NCI-H2081 (cell line): Measurements from ENCODE around the gene CRYL1.
A peak's percentile ranks its signal among the peaks of the same experiment; 100 is the strongest.

Experiments used
- DNase-seq, 2 experiments: peaks; one replicate each; lab custom pipeline; 2025; lab: John Stamatoyannopoulos, UW

CRYL1 gene

DNA sequence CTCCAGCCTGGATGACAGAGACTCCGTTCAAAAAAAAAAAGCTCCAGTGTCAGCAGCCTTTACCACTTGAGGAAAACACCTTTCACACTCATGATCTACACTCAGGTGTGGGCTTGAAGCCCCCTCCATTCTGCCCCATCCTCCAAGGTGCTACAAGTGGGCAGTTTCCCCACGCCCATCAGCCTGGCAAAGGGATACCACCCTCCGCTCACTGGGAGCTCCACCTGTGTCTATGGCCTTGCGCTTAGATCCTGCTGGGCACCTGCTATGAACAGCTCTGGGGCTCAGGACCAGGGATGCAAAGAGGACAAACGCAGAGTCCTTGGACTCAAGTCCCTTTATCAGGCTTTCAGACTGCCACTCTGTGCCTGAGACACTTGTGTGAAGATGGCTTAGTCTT lies 127.8 kb downstream of the CRYL1 start:
- no peak for DNase-seq

DNA sequence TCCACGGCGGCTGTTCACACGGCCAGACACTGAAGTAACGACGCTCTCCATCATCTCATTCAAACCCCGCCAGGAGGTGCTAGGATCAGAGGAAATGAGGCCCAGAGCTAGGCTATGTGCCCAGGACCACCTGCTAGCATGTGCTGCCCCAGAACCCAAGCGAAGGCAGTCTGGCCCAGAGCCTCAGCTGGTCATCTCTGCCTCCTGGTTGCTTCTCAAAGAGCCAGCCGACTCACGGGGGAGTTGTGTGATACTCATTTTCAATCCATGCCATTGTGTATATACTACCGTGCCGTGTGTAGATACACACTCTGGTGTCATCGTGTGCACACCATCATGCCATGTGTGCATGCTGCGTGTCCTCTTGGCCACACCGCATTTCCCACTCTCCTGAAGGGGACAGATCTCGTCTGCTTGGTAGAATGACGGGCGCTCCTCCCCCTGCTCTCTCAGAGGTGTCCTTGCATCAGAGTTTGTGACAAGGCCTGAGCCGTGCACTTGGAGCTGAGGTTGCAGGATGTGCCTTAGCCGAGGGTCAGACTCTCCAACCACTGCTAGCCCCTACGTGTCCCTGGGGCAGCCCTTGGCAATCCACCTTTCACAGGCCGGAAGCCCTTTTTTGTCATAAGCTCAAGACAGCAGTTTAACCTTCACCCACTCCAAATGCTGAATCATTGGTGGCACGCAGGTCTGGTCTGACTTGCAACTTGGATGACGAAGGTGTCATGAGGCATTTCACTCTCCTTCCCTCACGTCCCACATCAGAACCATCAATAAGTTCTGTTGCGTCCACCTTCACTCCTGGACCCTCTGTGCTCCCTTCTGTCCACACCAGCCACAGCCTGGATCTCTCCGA lies 130.4 kb downstream of the CRYL1 start:
- DNase-seq: no peak

DNA sequence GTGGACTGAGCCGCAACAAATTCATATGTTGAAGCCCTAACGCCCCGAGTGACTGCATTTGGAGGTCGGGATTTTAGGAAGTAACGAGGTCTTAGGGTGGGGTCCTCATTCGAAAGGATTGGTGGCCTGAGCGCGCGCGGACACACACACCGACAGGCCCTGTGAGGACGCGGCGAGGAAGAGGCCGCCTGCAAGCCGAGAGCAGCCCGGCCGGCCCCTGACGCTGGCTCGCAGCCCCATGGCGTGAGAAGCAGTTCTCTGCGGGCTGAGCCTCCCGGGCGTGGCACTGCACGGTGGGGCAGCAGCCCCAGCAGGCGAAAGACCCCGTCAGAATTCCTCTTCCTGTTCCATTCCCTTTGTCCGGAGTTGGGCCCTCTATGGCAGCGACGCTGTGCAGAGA lies 131.2 kb downstream of the CRYL1 start:
- DNase-seq: no peak

DNA sequence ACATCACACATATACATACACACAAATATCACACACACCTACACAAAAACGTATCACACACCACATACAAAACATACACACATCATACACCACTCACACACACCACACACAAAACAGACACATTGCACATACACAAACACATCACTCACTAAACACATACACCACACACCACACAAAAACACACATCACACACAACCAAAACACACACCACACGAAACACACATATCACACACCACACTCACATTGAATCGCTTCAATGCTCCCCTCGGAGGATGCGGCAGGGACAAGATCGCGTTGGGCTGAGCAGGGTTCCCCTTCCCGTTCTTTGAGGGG lies 131.5 kb downstream of the CRYL1 start:
- no peak for DNase-seq

DNA sequence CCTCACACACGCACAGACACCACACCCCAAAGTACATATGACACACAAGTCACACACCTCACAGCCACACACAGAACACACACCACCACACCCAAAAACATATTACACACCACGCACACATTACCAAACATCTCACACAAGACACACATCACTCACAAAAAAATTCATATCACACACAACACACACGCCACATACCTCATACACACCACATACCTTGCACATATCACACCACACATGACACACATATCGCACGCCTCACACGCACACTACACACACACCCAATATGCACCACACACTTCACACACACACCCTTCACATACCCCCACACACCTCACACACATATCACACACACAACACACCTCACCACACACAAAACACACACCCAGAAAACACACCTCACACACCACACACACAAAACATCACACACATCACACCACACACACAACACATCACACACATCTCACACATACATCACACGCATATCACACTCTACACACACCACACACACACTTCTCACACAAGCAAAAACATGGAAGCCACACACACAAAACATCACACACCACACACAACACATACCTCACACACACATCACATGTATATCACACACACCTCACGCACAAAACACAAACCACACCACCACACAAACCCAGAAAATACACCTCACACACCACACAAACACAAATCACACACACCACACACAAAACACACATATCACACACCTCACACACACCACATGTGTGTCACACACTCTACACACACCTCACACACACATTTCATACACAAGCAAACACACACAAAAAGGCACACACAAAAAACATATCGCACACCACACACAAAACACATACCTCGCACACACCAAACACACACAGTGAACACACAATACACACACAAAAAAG lies 132.1 kb downstream of the CRYL1 start:
- no peak for DNase-seq

DNA sequence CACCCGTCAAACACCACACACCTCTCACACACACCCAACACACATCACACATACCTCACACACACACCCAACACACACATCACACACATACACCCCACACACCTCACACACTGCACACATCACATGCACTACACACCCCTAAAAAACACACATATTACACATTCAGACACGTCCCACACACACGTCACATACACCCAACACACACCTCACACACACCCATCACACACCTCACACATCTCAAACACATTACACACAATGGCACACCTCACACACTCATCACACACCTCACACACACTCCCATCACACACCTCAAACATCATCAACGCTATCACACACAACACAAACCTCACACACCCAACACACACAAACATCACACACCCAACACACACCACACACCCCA lies 133.1 kb downstream of the CRYL1 start:
- DNase-seq: no peak

GRCh38 chr13:20391597-20392452 lies 133.8 kb downstream of the CRYL1 start:
- no peak for DNase-seq

GRCh38 chr13:20390526-20391175 lies 135.0 kb downstream of the CRYL1 start:
- DNase-seq: no peak

GRCh38 chr13:20389696-20390525 lies 135.7 kb downstream of the CRYL1 start:
- no peak for DNase-seq

- DNase-seq: no peak
Observed at GRCh38 chr13:20388184-20388583, 137.5 kb downstream of the CRYL1 start.

GRCh38 chr13:20387441-20387971 lies 138.2 kb downstream of the CRYL1 start:
- DNase-seq: no peak

DNA sequence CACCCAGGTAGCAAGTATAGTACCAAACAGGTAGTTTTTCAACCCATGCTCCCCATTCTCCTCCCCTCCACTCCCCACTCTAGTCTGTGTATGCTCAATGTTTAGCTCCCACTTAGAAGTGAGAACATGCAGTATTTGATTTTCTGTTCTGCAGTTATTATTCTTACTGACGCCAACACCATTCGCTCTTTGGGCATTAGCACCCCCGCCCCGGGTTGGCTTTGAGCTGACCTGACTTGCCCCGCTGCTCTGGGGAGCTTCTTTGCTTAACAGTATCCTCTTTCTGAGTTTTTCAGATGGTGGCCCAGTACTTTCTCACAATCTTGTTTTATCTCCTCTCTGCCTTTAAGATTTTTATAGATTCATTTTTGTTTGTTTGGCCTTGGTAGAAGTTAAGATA lies 138.7 kb downstream of the CRYL1 start:
- no peak for DNase-seq

DNA sequence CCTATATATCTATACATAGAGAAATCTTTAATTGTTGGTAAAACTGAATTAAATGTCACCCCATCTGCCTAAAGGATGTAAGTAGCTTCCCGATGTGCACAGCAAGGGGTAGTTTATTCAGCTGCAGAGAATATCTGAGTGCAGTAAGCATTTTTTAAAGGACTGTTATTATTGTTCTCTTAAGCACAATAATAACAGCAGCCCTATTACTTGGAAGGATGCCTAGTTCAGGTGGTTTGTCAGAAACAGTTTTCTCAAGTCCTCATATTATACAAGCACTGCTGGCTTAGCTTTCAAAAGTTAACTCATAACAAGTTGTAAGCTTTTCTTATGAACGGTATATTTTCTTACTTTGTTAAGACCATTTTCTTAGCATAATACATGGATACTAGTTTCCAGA lies 142.6 kb downstream of the CRYL1 start:
- DNase-seq: peak in 1 of 2 experiments; percentile 60

GRCh38 chr13:20381401-20381800 lies 144.3 kb downstream of the CRYL1 start:
- no peak for DNase-seq

GRCh38 chr13:20378721-20379120 lies 146.9 kb downstream of the CRYL1 start:
- no peak for DNase-seq

DNA sequence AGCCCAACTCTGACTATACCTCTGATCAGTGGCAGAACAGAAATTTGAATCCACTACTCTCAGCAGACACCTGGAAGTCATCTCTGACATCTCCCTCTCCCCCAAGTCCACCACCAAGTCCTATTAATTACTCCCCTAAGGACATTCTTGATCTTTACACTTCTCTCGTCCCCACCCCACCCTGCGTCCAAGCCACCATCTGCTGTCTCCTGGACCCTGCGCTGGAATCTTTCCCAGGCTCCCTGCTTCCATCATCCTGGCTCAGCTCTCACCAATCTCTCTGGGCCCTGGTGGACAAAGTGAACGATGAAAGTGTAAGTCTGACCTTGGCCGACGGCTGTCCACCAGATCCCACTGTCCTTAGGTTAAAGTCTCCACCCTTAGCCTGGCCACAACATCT lies 147.9 kb downstream of the CRYL1 start:
- no peak for DNase-seq

- DNase-seq: no peak
Observed at GRCh38 chr13:20375871-20376270, 149.8 kb downstream of the CRYL1 start.

DNA sequence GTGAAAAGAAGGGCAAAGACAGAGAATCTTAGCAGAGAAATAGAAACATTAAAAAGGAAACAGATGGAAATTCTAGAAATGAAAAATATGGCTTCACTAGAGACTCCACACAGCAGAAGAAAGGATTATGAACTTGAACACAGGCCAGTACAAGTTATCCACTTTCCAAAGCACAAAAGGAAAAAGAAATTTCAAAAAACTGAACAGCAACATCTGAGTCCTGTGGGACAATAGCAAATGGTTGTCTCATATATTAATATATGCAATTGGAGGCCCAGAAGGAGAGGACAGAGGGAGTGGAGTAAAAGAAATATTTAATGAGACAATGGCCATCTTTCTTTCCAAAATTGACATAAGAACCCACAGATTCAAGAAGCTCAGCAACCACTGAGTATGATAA lies 151.8 kb downstream of the CRYL1 start:
- DNase-seq: no peak

- no peak for DNase-seq
Observed at GRCh38 chr13:20371825-20372224, 153.8 kb downstream of the CRYL1 start.

GRCh38 chr13:20370815-20371421 lies 154.7 kb downstream of the CRYL1 start:
- DNase-seq: no peak
